ENCODE data around the gene THG1L. TPM values are rescaled to one million over a fixed set of nuclear protein-coding genes. Genes with fewer than 3 reads are reported as not detected.

The THG1L gene
- 12.4 and 25.5 TPM in 2 replicates for total RNA-seq

GRCh38 chr5:157731272-157732129 lies at the start of gene THG1L:
TSS of gene THG1L (plus strand) at chr5:157731420. CDS start at chr5:157731441, 21 bp downstream.

GRCh38 chr5:157743163-157744050 lies 12.2 kb downstream of the THG1L start, which contains the start of gene LSM11:
TSS of gene LSM11 (plus strand) at chr5:157743712. CDS start at chr5:157743751, 39 bp downstream.

Other genes starting within 250 kb of the THG1L start
- 9.3 and 15.2 TPM in 2 replicates for gene ADAM19, start 155.6 kb upstream of the THG1L start, total RNA-seq
- not detected in 2 replicates for gene SOX30, start 79.0 kb upstream of the THG1L start, total RNA-seq
- gene C5orf52, start 59.9 kb upstream of the THG1L start, total RNA-seq, result not detected in 2 replicates
- gene LSM11, start 12.3 kb downstream of the THG1L start, total RNA-seq, result 2.1 and 2.3 TPM in 2 replicates
- 53.7 and 56.9 TPM in 2 replicates for gene CLINT1, start 127.7 kb downstream of the THG1L start, total RNA-seq

All from hair follicular keratinocyte (primary cell).